Ecto neural progenitor cell (in vitro differentiated cells): ENCODE results near the gene TOR1B.

Experiments
- DNase-seq: peaks from one replicate; pipeline ENCODE4 v3.0.0-alpha.2; 2018; ENCODE audit warnings: low spot score

The TOR1B gene

DNA sequence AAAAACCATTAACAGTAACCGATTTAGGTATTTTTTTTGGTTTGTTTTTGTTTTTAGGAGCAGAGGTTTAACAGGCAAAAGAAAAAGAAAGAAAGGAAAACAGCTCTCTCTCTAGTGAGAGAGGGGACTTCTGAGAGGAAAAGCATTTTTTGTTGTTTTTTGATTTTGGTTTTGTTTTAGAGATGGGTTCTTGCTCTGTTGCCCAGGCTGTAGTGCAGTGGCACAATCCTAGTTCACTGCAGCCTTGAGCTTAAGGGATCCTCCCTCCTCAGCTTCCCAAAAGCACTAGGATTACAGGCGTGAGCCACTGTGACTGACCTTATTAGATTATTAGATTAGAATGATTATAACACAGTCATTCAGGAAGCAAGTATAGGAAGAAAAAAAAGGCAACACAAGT lies 42.4 kb downstream of the TOR1B start:
- no peak for DNase-seq

DNA sequence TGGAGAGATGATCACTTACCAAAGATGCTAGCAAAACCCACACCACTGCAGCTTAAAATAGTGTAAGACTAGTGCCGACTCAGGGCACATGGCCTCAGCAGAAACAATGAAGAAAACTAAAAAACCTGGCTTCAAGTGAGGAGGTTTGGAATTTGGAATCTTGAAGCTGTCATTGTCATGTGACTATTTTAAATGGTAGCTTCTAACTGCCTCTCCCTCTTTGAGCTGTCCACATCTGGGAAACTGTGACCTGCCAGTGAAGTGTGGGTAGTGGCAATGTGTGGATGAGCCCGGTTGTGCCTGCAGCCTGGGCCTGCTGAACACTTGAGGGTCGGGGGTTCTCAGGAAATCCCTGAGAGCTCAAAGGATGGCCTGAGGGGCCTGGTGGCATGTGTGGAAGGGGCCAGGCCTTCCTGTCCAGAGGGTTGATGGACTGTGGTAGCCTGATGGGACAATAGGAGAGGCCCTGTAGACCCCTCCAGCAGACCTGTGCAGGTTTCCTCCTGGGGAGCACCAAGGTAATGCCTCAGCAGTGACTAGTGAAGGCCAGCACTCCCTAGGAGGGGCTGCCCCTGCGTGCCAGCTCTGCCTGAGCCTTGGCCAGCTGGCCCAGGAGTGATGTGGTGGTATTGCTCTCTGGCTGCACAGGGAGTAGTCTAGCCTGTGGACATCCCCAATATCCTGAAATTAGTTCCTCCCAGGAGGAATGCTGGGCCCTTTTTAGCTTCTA lies 45.9 kb downstream of the TOR1B start:
- DNase-seq = no peak

- no peak for DNase-seq
These were observed 46.9 kb downstream of the TOR1B start for GRCh38 chr9:129849901-129850300.

DNA sequence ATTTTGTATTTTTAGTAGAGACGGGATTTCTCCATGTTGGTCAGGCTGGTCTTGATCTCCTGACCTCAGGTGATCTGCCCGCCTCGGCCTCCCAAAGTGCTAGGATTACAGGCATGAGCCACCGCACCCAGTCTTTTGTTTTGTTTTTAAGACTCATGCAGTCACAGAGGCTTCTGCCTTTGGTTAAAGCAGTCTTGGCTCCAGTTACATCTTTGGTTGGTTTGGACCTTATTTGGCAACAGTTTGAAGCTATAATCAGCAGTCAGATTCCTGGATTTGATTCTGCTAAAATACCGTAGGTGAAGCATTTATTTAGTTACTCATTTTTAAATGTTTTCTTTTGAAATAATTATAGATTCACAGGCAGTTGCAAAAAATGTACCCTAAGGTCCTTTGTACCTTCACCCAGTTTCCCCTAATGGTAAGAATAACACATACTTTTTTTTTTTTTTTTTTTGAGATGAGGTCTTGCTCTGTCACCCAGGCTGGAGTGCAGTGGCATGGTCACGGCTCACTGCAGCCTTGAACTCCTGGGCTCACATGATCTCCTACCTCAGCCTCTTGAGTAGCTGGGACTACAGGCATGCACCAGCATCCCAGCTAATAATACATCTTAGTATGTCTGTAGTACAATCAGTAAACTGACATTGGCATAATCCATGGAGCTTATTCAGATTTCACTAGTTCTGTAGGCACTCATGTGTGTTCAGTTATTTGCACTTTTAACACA lies 48.0 kb downstream of the TOR1B start:
- no peak for DNase-seq

- no peak for DNase-seq
These were observed 48.8 kb downstream of the TOR1B start for GRCh38 chr9:129851821-129852220.

DNA sequence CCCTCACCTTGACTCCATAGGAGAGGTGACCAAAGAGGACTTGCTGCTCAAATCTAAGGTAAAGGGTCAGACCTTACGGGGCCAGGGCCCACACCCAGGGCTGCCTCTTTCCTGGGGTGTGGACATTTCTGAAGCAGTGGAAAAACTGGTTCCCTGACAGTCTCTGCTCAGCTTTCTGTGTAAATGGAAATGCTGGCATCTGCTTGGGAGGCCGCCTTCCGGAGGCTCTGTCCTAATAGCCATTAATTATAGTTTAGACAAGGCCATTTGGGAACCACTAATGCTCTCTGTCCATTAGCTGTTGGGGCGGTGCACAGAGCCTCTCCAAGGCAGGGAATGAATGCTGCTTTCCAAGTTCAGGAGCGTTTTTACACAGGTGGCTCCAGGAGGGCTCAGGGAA lies 49.6 kb downstream of the TOR1B start:
- DNase-seq = no peak

GRCh38 chr9:129853614-129854013 lies 50.6 kb downstream of the TOR1B start:
- no peak for DNase-seq

DNA sequence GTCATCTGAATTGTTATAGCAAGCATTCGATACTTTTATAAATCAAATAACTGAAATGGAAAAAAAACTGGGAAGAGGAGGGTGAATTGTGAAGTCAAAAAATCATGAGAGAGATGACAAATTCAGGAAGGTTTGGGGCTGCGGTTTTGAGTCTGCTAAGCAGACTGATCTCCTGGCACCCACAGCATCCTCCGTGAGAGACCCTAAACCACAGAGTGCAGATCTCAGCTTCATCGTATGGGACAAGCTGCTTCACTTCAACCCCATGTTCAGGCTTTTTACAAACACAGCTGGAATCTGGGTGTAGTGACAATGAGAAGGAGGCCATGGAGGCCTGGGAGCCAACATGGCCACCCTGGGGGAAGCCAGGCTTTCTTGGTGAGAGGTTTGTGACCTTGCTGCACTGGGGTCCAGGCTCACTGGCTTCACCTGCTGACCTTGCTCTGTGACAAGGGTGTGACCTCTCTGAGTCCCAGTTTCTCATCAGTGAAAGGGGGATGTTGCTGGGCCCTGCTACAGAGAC lies 51.7 kb downstream of the TOR1B start:
- no peak for DNase-seq

GRCh38 chr9:129857207-129857606 lies 54.2 kb downstream of the TOR1B start:
- no peak for DNase-seq

GRCh38 chr9:129858167-129858962 lies 55.4 kb downstream of the TOR1B start:
- no peak for DNase-seq
